ENCODE data around the gene SENP5.

The SENP5 gene

GRCh38 chr3:196966526-196967401 is 99.0 kb downstream of the SENP5 start:
- DNase-seq (ENCODE audit: low spot score), result no peak
- no peak overlapping the region for H3K4me3 ChIP-seq
- no peak overlapping the region for H3K27ac ChIP-seq
- TF ChIP-seq, protein P1, sequence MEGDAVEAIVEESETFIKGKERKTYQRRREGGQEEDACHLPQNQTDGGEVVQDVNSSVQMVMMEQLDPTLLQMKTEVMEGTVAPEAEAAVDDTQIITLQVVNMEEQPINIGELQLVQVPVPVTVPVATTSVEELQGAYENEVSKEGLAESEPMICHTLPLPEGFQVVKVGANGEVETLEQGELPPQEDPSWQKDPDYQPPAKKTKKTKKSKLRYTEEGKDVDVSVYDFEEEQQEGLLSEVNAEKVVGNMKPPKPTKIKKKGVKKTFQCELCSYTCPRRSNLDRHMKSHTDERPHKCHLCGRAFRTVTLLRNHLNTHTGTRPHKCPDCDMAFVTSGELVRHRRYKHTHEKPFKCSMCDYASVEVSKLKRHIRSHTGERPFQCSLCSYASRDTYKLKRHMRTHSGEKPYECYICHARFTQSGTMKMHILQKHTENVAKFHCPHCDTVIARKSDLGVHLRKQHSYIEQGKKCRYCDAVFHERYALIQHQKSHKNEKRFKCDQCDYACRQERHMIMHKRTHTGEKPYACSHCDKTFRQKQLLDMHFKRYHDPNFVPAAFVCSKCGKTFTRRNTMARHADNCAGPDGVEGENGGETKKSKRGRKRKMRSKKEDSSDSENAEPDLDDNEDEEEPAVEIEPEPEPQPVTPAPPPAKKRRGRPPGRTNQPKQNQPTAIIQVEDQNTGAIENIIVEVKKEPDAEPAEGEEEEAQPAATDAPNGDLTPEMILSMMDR (IDR thresholded peaks at IDR 0.05), result no peak

GRCh38 chr3:196967412-196968232 is 99.9 kb downstream of the SENP5 start:
- H3K27ac ChIP-seq, result no peak overlapping the region
- no peak for DNase-seq (ENCODE audit: low spot score)
- peak overlapping the region; percentile 76 for H3K4me3 ChIP-seq
- TF ChIP-seq, protein P1 (IDR thresholded peaks at IDR 0.05), result no peak

DNA sequence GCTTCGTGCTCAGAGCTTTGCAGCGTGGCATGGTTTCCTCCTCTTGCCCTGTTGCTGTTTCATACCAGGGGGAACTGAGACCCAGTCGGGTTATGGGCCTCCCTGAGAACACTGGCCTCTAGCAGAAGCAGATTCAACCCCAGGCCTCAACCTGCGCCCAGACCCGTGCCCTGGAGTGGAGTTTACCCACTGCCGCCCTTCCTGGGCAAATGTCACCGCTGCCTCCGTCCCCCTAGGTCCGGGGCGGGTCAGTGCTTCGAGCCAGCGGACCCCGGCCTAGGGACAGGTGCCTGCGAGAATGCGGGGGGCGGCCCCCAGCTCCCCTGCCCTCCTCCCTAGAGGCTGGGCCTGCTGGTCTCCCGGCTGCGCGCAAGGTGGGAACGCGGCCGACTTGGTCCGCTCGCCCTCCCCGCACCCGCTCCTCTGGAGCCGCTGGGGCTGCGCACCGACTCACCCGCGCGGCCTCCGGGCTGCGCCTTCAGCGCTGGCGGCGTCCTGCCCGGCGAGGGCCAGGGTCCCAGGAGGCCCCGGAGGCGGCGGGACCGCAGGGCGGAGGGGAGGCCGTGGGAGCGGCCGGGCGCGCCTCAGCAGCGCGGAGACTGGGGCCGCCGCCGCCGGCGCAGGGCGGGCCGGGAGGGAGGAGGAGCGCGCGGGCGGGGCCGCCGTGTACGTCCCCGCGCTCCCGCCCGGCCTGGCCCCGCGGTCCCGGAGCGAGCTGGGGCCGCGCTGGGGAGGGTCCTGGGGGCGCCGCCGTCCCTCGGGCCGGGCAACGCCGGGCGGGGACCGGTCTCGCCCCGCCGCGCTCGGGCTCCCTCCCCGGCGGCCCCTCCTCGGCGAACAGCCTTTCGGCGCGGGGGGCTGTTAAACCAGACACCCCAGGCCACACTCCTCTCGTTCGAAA is 100.8 kb downstream of the SENP5 start, which contains the start of gene PIGZ:
TSS of gene PIGZ (minus strand) at position 601 of the 901 bp plus-strand sequence. CDS start 16,802 bp downstream, outside the sequence.
- TF ChIP-seq, protein P1 (IDR thresholded peaks at IDR 0.05), result no peak
- Histone ChIP-seq H3K4me3 (peak within 1 kb of the TSS; percentile 76), H3K27ac (peak within 1 kb of the TSS; percentile 42 to 80)
- DNase-seq (ENCODE audit: low spot score), result no peak

GRCh38 chr3:196969134-196969659 is 101.5 kb downstream of the SENP5 start:
- H3K4me3 ChIP-seq, result peak overlapping the region; percentile 76
- H3K27ac ChIP-seq, result peak overlapping the region; percentile 42 to 80
- TF ChIP-seq, protein P1 (IDR thresholded peaks at IDR 0.05), result no peak
- no peak for DNase-seq (ENCODE audit: low spot score)

GRCh38 chr3:196969660-196970546 is 102.2 kb downstream of the SENP5 start:
- no peak for DNase-seq (ENCODE audit: low spot score)
- TF ChIP-seq, protein P1 (IDR thresholded peaks at IDR 0.05), result peak; percentile 89
- H3K27ac ChIP-seq, result peak overlapping the region; percentile 42 to 80
- H3K4me3 ChIP-seq, result peak overlapping the region; percentile 76

All from coronary artery (tissue), 2 donors.